Thyroid gland (tissue), 4 donors: ENCODE measurements around the gene KRTAP5-1.

Experiments
- POLR2A ChIP-seq, 2 donors: fragments of 450-650 bp; IDR thresholded peaks; one replicate each; pipeline ENCODE4 v1.6.1; 2017; ENCODE audit warnings: antibody characterized with exemption in 2 of 2, mild to moderate bottlenecking in 2 of 2, moderate library complexity in 1 of 2
- TF ChIP-seq, protein P1 (sequence below), 6 experiments: fragments of 200-600 bp in 3 of 6; fragments of 450-650 bp in 3 of 6; sonication (generic) in 3 of 6; IDR thresholded peaks; one replicate each; pipeline ENCODE4 v1.5.1; 2016 to 2019; ENCODE audit warnings: antibody characterized with exemption in 6 of 6, mild to moderate bottlenecking in 2 of 6, inconsistent platforms in 1 of 6, moderate library complexity in 1 of 6

DNA sequence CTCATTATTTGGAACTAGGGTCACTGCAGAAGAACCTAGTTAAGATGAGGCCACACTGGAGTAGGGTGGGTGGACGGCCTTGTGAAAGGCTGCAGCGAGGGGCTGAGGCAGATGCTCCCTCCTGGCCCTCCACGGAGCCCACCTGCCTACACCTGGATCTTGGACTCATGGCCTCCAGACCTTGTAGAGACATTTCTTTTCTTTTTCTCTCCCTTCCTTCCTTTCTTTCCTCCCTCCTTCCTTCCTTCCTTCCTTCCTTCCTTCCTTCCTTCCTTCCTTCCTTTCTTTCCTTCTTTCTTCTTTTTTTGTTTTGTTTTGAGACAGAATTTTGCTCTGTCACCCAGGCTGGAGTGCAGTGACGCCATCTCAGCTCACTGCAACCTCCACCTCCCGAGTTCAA lies 39.7 kb downstream of the KRTAP5-1 start:
- TF ChIP-seq, protein P1, sequence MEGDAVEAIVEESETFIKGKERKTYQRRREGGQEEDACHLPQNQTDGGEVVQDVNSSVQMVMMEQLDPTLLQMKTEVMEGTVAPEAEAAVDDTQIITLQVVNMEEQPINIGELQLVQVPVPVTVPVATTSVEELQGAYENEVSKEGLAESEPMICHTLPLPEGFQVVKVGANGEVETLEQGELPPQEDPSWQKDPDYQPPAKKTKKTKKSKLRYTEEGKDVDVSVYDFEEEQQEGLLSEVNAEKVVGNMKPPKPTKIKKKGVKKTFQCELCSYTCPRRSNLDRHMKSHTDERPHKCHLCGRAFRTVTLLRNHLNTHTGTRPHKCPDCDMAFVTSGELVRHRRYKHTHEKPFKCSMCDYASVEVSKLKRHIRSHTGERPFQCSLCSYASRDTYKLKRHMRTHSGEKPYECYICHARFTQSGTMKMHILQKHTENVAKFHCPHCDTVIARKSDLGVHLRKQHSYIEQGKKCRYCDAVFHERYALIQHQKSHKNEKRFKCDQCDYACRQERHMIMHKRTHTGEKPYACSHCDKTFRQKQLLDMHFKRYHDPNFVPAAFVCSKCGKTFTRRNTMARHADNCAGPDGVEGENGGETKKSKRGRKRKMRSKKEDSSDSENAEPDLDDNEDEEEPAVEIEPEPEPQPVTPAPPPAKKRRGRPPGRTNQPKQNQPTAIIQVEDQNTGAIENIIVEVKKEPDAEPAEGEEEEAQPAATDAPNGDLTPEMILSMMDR (IDR thresholded peaks at IDR 0.05) = no peak
- TF ChIP-seq POLR2A (IDR thresholded peaks at IDR 0.05) = no peak
